GM06990 (cell line): ENCODE results near the gene BRPF1.

Experiments
- DNase-seq: peaks from one replicate; pipeline ENCODE4 v3.0.0-alpha.2; 2011; ENCODE audit not compliant: insufficient read length; ENCODE audit errors: extremely low read depth
- H3K27me3 ChIP-seq: replicated peaks from 2 replicates; pipeline ENCODE4 v1.6.0; 2011; ENCODE audit warnings: low read length; ENCODE audit not compliant: control insufficient read depth, insufficient read depth
- H3K36me3 ChIP-seq: 2 replicates; pipeline ENCODE4 v1.5.1; 2011; ENCODE audit warnings: low read length; ENCODE audit not compliant: control insufficient read depth, insufficient read depth
- H3K4me3 ChIP-seq: replicated peaks from 2 replicates; pipeline ENCODE4 v1.5.1; 2011; ENCODE audit warnings: low read depth, mild to moderate bottlenecking, control low read depth, low read length
- CTCF ChIP-seq: IDR thresholded peaks from 2 replicates; pipeline ENCODE4 v1.5.1; 2011; ENCODE audit warnings: low read length, control low read depth, mild to moderate bottlenecking, inconsistent platforms; ENCODE audit not compliant: insufficient read depth, poor library complexity, severe bottlenecking

Gene BRPF1

GRCh38 chr3:9776896-9777693, 45.6 kb downstream of the BRPF1 start:
- no peak for DNase-seq
- H3K36me3 ChIP-seq: peaks cover 6% of the 10 kb centered on the region
- no peak overlapping the region for H3K4me3 ChIP-seq
- TF ChIP-seq CTCF: no peak
- no peaks in the 10 kb centered on the region for H3K27me3 ChIP-seq

GRCh38 chr3:9777694-9778021, 46.1 kb downstream of the BRPF1 start:
- TF ChIP-seq CTCF: no peak
- no peaks in the 10 kb centered on the region for H3K27me3 ChIP-seq
- peaks cover 9% of the 10 kb centered on the region for H3K36me3 ChIP-seq
- H3K4me3 ChIP-seq: no peak overlapping the region
- no peak for DNase-seq

- DNase-seq: no peak
- no peak for TF ChIP-seq CTCF
- H3K27me3 ChIP-seq: no peaks in the 10 kb centered on the region
- H3K4me3 ChIP-seq: no peak overlapping the region
- H3K36me3 ChIP-seq: peaks cover 9% of the 10 kb centered on the region
These were observed 46.9 kb downstream of the BRPF1 start for GRCh38 chr3:9778143-9779074.

GRCh38 chr3:9779075-9779593, 47.6 kb downstream of the BRPF1 start:
- peaks cover 13% of the 10 kb centered on the region for H3K36me3 ChIP-seq
- no peaks in the 10 kb centered on the region for H3K27me3 ChIP-seq
- no peak for TF ChIP-seq CTCF
- no peak for DNase-seq
- no peak overlapping the region for H3K4me3 ChIP-seq

- peak; percentile 69 for DNase-seq
- TF ChIP-seq CTCF: no peak
- peaks cover 13% of the 10 kb centered on the region for H3K36me3 ChIP-seq
- H3K4me3 ChIP-seq: no peak overlapping the region
- no peaks in the 10 kb centered on the region for H3K27me3 ChIP-seq
These were observed 48.4 kb downstream of the BRPF1 start for GRCh38 chr3:9779721-9780457.
